HepG2 (cell line): Measurements from ENCODE around the gene PPHLN1. TPM values are rescaled to one million over a fixed set of nuclear protein-coding genes. Genes with fewer than 3 reads are reported as not detected.

Experiments used
- ARNTL ChIP-seq: sonication (generic); formaldehyde crosslinking; IDR thresholded peaks from 2 replicates; pipeline ENCODE4 v1.4.0; 2020; ENCODE audit warnings: mild to moderate bottlenecking, missing genetic modification reagents
- BCL3 ChIP-seq: sonication (generic); formaldehyde crosslinking; IDR thresholded peaks from 2 replicates; pipeline ENCODE4 v1.5.1; 2020; ENCODE audit warnings: mild to moderate bottlenecking, missing genetic modification reagents, moderate library complexity
- BORCS8-MEF2B ChIP-seq: sonication (generic); formaldehyde crosslinking; IDR thresholded peaks from 2 replicates; pipeline ENCODE4 v1.8.0; 2022; ENCODE audit warnings: mild to moderate bottlenecking, missing genetic modification reagents
- GATAD1 ChIP-seq: IDR thresholded peaks from 2 replicates; pipeline ENCODE4 v1.6.1; 2016; ENCODE audit warnings: missing genetic modification reagents, missing compliant biosample characterization
- HOXA7 ChIP-seq: sonication (generic); formaldehyde crosslinking; IDR thresholded peaks from 2 replicates; pipeline ENCODE4 v1.8.1; 2022; ENCODE audit warnings: mild to moderate bottlenecking, missing genetic modification reagents, moderate library complexity
- KLF16 ChIP-seq, 2 experiments: sonication (generic) in 1 of 2; formaldehyde crosslinking in 1 of 2; IDR thresholded peaks; 2 replicates each; pipeline versions ENCODE4 v1.6.1 to v1.8.0; 2016 to 2023; ENCODE audit warnings: missing genetic modification reagents in 2 of 2, missing compliant biosample characterization in 1 of 2
- MXI1 ChIP-seq: IDR thresholded peaks from 3 replicates; pipeline ENCODE4 v1.6.1; 2012; ENCODE audit warnings: low read depth, low read length, inconsistent platforms, borderline replicate concordance
- NR2F1 ChIP-seq, 2 experiments: fragments of 450-650 bp in 1 of 2; formaldehyde crosslinking in 1 of 2; IDR thresholded peaks; 2 replicates each; pipeline versions ENCODE4 v1.5.0 to v1.6.1; 2016 to 2020; ENCODE audit warnings: mild to moderate bottlenecking in 1 of 2, missing compliant biosample characterization in 1 of 2, missing genetic modification reagents in 1 of 2, moderate library complexity in 1 of 2
- RORA ChIP-seq: sonication (generic); formaldehyde crosslinking; IDR thresholded peaks from 2 replicates; pipeline ENCODE4 v1.5.0; 2020; ENCODE audit warnings: mild to moderate bottlenecking, missing genetic modification reagents, moderate library complexity
- SETDB1 ChIP-seq: sonication (generic); formaldehyde crosslinking; IDR thresholded peaks from 2 replicates; pipeline ENCODE4 v1.5.1; 2020; ENCODE audit warnings: missing genetic modification reagents, mild to moderate bottlenecking, borderline replicate concordance
- SRSF4 ChIP-seq: fragments of 200-400 bp; formaldehyde crosslinking; IDR thresholded peaks from one replicate; pipeline ENCODE4 v1.6.1; 2018; ENCODE audit warnings: mild to moderate bottlenecking, low read depth, low read length, moderate library complexity; ENCODE audit not compliant: poor library complexity, severe bottlenecking
- TP53 ChIP-seq: sonication (generic); formaldehyde crosslinking; conservative IDR thresholded peaks from 2 replicates; pipeline ENCODE4 v1.4.0; 2020; ENCODE audit warnings: missing genetic modification reagents
- XRCC5 ChIP-seq: fragments of 200-400 bp; formaldehyde crosslinking; optimal IDR thresholded peaks from 2 replicates; pipeline ENCODE3; 2017; ENCODE audit warnings: mild to moderate bottlenecking, low read length
- ZBTB2 ChIP-seq: sonication (generic); formaldehyde crosslinking; IDR thresholded peaks from 2 replicates; pipeline ENCODE4 v1.8.0; 2022; ENCODE audit warnings: low read depth, missing genetic modification reagents
- ZHX1 ChIP-seq: sonication (generic); formaldehyde crosslinking; IDR thresholded peaks from 2 replicates; pipeline ENCODE4 v1.8.1; 2022; ENCODE audit warnings: low read depth, mild to moderate bottlenecking, missing genetic modification reagents
- ZNF160 ChIP-seq: sonication (generic); formaldehyde crosslinking; IDR thresholded peaks from 2 replicates; pipeline ENCODE4 v1.8.0; 2022; ENCODE audit warnings: mild to moderate bottlenecking, inconsistent platforms, missing genetic modification reagents
- ZNF260 ChIP-seq: sonication (generic); formaldehyde crosslinking; IDR thresholded peaks from 2 replicates; pipeline ENCODE4 v1.4.0; 2020; ENCODE audit warnings: missing genetic modification reagents, low read depth, mild to moderate bottlenecking, borderline replicate concordance
- ZNF326 ChIP-seq: sonication (generic); formaldehyde crosslinking; IDR thresholded peaks from 2 replicates; pipeline ENCODE4 v1.4.0; 2020; ENCODE audit warnings: missing genetic modification reagents, borderline replicate concordance
- ZNF562 ChIP-seq: sonication (generic); formaldehyde crosslinking; IDR thresholded peaks from 2 replicates; pipeline ENCODE4 v1.8.0; 2022; ENCODE audit warnings: missing genetic modification reagents, borderline replicate concordance
- ZNF580 ChIP-seq: IDR thresholded peaks from 2 replicates; pipeline ENCODE4 v1.6.1; 2016; ENCODE audit warnings: low read depth, borderline replicate concordance
- ZNF782 ChIP-seq: sonication (generic); formaldehyde crosslinking; IDR thresholded peaks from 2 replicates; pipeline ENCODE4 v1.4.0; 2020; ENCODE audit warnings: missing genetic modification reagents, mild to moderate bottlenecking, borderline replicate concordance
- polyA plus RNA-seq, 8 experiments: library from polyadenylated mRNA; depleted of rRNA in 3 of 8; stranded (reverse) in 7 of 8; unstranded in 1 of 8; fragments of >200 nt; fragmentation: Illumina TruSeq in 4 of 8; extraction: Trizol in 4 of 8; gene quantifications; 2 replicates each; pipeline versions ENCODE4 v1.2.1 to v1.2.3, GENCODE V29; 2011 to 2016; ENCODE audit warnings: low read depth in 4 of 8, missing spikeins in 1 of 8, mixed read lengths in 1 of 8; ENCODE audit not compliant: insufficient read depth in 1 of 8
- total RNA-seq, 5 experiments: library from RNA; depleted of rRNA; stranded (reverse); fragments of >200 nt; fragmentation: Illumina TruSeq; extraction: Trizol; gene quantifications; 2 replicates each; pipeline ENCODE4 v1.2.3, GENCODE V29; 2016; ENCODE audit warnings: low read depth in 1 of 5

Gene PPHLN1
- total and polyA plus RNA-seq, 2 of the 13 experiments (the other 11 are each of a cell fraction or from before 2014, with no cell fraction given), result 43.4 to 66.0 TPM

- TF ChIP-seq KLF16 (CRISPR knock-in tag; IDR thresholded peaks at IDR 0.05), result no peak; a peak in 1 of 4 replicates
- TF ChIP-seq ARNTL (CRISPR knock-in tag), result peak; percentile 69
- TF ChIP-seq ZNF580 (CRISPR knock-in tag), result 0 out of 2 replicates have a peak, but pooled peaks have one; percentile 63
- no peak for TF ChIP-seq NR2F1 (CRISPR knock-in tag; IDR thresholded peaks at IDR 0.05)
- TF ChIP-seq ZNF562 (CRISPR knock-in tag), result no peak
- TF ChIP-seq XRCC5, result no peak
- no peak for TF ChIP-seq TP53 (CRISPR knock-in tag)
- TF ChIP-seq MXI1, result peak; percentile 78; the same call in 1 of the 3 replicates
- TF ChIP-seq ZNF782 (CRISPR knock-in tag), result 0 out of 2 replicates have a peak, but pooled peaks have one; percentile 20
- TF ChIP-seq BCL3, result no peak
- peak; percentile 61 for TF ChIP-seq ZBTB2 (CRISPR knock-in tag)
- no peak for TF ChIP-seq ZNF326 (CRISPR knock-in tag)
- TF ChIP-seq RORA (CRISPR knock-in tag), result no peak
- no peak; the same call in 1 of the 2 replicates for TF ChIP-seq ZNF160 (CRISPR knock-in tag)
- no peak for TF ChIP-seq ZHX1 (CRISPR knock-in tag)
- TF ChIP-seq BORCS8-MEF2B (CRISPR knock-in tag), result 0 out of 2 replicates have a peak, but pooled peaks have one; percentile 28
- no peak for TF ChIP-seq ZNF260 (CRISPR knock-in tag)
- TF ChIP-seq SETDB1, result no peak
- no peak for TF ChIP-seq SRSF4
- peak; percentile 91 for TF ChIP-seq GATAD1 (CRISPR knock-in tag)
- no peak for TF ChIP-seq HOXA7 (CRISPR knock-in tag)
Observed at GRCh38 chr12:42325653-42326474, at the start of gene PPHLN1, which contains the start of gene ZCRB1 (continued).
